ENCODE measurements around the gene RUBCN.
"Not testable (repeated sequence)": the region's sequence is repeated elsewhere in the genome, so short reads cannot be mapped to it uniquely, and the experiment has no call there.

The RUBCN gene

DNA sequence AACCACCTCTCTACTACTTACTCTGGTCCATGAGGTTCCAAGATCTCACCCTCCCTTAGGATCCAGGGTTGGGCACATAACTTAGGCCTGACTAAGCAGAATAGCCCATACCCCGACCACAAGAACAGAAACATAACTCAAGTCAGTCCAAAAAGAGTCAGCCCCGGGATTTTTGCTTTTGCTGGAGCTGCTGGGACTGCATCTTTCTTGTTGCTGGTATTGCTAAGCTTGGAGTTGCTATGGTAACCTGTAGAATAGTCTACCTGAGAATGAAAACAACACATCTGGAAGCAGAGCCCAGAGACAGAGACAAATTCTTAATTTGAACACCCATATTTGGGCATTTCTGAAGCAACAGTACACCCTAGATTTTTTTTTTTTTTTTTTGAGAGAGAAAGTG is 6.5 kb downstream of the RUBCN start:
- H2AFZ ChIP-seq (ENCODE audit: low read depth, low read length): no peak overlapping the region
- DNase-seq (no peak), ATAC-seq (ENCODE audit: insufficient read depth, low read depth) (no peak)
- no peaks in the 10 kb centered on the region for H3K9me3 ChIP-seq (ENCODE audit: insufficient read depth, low read length, severe bottlenecking)
- no peak for TF ChIP-seq EZH2 (IDR thresholded peaks at IDR 0.05; ENCODE audit: borderline replicate concordance, low read depth, low read length, severe bottlenecking)
- TF ChIP-seq, protein P1, sequence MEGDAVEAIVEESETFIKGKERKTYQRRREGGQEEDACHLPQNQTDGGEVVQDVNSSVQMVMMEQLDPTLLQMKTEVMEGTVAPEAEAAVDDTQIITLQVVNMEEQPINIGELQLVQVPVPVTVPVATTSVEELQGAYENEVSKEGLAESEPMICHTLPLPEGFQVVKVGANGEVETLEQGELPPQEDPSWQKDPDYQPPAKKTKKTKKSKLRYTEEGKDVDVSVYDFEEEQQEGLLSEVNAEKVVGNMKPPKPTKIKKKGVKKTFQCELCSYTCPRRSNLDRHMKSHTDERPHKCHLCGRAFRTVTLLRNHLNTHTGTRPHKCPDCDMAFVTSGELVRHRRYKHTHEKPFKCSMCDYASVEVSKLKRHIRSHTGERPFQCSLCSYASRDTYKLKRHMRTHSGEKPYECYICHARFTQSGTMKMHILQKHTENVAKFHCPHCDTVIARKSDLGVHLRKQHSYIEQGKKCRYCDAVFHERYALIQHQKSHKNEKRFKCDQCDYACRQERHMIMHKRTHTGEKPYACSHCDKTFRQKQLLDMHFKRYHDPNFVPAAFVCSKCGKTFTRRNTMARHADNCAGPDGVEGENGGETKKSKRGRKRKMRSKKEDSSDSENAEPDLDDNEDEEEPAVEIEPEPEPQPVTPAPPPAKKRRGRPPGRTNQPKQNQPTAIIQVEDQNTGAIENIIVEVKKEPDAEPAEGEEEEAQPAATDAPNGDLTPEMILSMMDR (IDR thresholded peaks at IDR 0.05; ENCODE audit: borderline replicate concordance, extremely low read depth, low read length, poor library complexity, severe bottlenecking): no peak
- H3K4me2 ChIP-seq (ENCODE audit: insufficient read depth, low read length): no peak overlapping the region
- peaks cover 9% of the 10 kb centered on the region for H3K4me1 ChIP-seq (ENCODE audit: insufficient read depth, low read length)
- no peaks in the 10 kb centered on the region for H4K20me1 ChIP-seq (ENCODE audit: insufficient read depth, low read length)
- no peak overlapping the region for H3K4me3 ChIP-seq (ENCODE audit: low read depth in 1 of 2, low read length in 2 of 2)
- H3K9ac ChIP-seq (ENCODE audit: low read depth, low read length): no peak overlapping the region
- H3K79me2 ChIP-seq (ENCODE audit: insufficient read depth, low read length): peaks cover 22% of the 10 kb centered on the region; the same call in 1 of the 2 replicates
- no peaks in the 10 kb centered on the region for H3K27me3 ChIP-seq (ENCODE audit: insufficient read depth, low read length, poor library complexity)
- no peak overlapping the region for H3K27ac ChIP-seq (ENCODE audit: low read length)
- H3K36me3 ChIP-seq (ENCODE audit: insufficient read depth, low read length): no peaks in the 10 kb centered on the region

DNA sequence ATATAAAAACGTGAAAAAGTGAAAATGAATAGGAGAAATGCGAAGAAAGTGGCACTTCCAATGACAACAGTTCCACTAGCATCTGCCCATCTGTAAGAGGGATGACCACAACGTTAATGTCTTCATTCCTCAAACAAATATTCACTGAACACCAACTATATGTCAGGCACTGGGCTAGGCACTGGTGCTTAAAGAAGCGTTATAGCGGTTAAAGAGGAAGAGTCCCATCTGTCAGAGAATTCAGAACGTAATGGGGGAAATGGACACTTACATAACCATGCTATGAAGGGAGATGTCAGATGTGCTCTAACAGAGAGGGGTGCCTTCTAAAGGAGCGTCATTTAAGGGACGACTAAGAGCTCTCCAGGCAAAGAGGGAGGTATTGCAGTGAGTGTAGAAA is 8.2 kb downstream of the RUBCN start:
- no peak overlapping the region for H3K9ac ChIP-seq (ENCODE audit: low read depth, low read length)
- no peak overlapping the region for H3K27ac ChIP-seq (ENCODE audit: low read length)
- no peak overlapping the region for H3K4me2 ChIP-seq (ENCODE audit: insufficient read depth, low read length)

DNA sequence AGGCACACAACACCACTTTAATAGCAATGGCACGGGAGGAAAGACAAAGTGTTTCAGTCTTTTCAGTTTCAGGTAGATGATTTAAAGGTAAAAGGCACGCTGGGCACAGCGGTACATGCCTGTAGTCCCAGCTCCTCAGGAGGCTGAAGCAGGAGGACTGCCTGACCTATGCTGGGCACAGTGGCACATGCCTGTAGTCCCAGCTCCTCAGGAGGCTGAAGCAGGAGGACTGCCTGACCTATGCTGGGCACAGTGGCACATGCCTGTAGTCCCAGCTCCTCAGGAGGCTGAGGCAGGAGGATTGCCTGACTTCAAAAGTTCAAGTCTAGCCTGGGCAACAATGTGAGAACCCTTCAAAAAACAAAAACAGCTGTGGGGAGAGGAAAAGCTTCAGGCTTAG is 8.8 kb downstream of the RUBCN start:
- not testable (repeated sequence) for ATAC-seq (ENCODE audit: insufficient read depth, low read depth); H3K9ac ChIP-seq (ENCODE audit: low read depth, low read length); DNase-seq; H3K27me3 ChIP-seq (ENCODE audit: insufficient read depth, low read length, poor library complexity); H4K20me1 ChIP-seq (ENCODE audit: insufficient read depth, low read length); H3K4me3 ChIP-seq (ENCODE audit: low read depth in 1 of 2, low read length in 2 of 2); H3K4me2 ChIP-seq (ENCODE audit: insufficient read depth, low read length); H3K4me1 ChIP-seq (ENCODE audit: insufficient read depth, low read length); H3K36me3 ChIP-seq (ENCODE audit: insufficient read depth, low read length); H2AFZ ChIP-seq (ENCODE audit: low read depth, low read length); H3K9me3 ChIP-seq (ENCODE audit: insufficient read depth, low read length, severe bottlenecking); H3K27ac ChIP-seq (ENCODE audit: low read length); H3K79me2 ChIP-seq (ENCODE audit: insufficient read depth, low read length)

More for the DNA sequence above, 8.2 kb downstream of the RUBCN start:
- Histone ChIP-seq H3K27me3 (ENCODE audit: insufficient read depth, low read length, poor library complexity) (no peaks in the 10 kb centered on the region), H3K9me3 (ENCODE audit: insufficient read depth, low read length, severe bottlenecking) (peaks cover 1% of the 10 kb centered on the region), H2AFZ (ENCODE audit: low read depth, low read length) (no peak overlapping the region), H4K20me1 (ENCODE audit: insufficient read depth, low read length) (no peaks in the 10 kb centered on the region), H3K36me3 (ENCODE audit: insufficient read depth, low read length) (no peaks in the 10 kb centered on the region), H3K4me3 (ENCODE audit: low read depth in 1 of 2, low read length in 2 of 2) (no peak overlapping the region), H3K79me2 (ENCODE audit: insufficient read depth, low read length) (peaks cover 11% of the 10 kb centered on the region; the same call in 1 of the 2 replicates), H3K4me1 (ENCODE audit: insufficient read depth, low read length) (no peaks in the 10 kb centered on the region)
- DNase-seq (no peak), ATAC-seq (ENCODE audit: insufficient read depth, low read depth) (no peak)
- TF ChIP-seq, protein P1 (IDR thresholded peaks at IDR 0.05; ENCODE audit: borderline replicate concordance, extremely low read depth, low read length, poor library complexity, severe bottlenecking): no peak
- no peak for TF ChIP-seq EZH2 (IDR thresholded peaks at IDR 0.05; ENCODE audit: borderline replicate concordance, low read depth, low read length, severe bottlenecking)

DNA sequence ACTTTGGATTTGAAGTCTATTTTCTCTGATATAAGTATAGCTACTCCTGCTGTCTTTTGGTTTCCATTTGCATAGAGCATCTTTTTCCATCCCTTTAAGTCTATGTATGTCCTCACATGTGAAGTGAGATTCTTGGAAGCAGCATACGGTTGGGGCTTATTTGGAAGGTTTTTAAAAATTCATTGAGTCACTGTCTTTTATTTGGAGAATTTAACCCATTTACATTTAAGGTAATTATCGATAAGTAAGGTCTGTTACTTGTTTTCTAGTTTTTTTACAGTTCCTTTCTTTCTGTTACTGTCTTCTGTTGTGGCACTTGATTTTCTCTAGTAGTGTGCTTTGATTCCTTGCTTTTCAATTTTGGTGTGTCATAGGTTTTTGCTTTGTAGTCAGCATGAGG is 14.0 kb downstream of the RUBCN start:
- Histone ChIP-seq H3K4me2 (ENCODE audit: insufficient read depth, low read length) (no peak overlapping the region), H2AFZ (ENCODE audit: low read depth, low read length) (no peak overlapping the region), H3K9me3 (ENCODE audit: insufficient read depth, low read length, severe bottlenecking) (peaks cover 14% of the 10 kb centered on the region), H3K27ac (ENCODE audit: low read length) (no peak overlapping the region), H3K4me1 (ENCODE audit: insufficient read depth, low read length) (no peaks in the 10 kb centered on the region), H3K79me2 (ENCODE audit: insufficient read depth, low read length) (no peaks in the 10 kb centered on the region; the same call in 1 of the 2 replicates), H3K27me3 (ENCODE audit: insufficient read depth, low read length, poor library complexity) (no peaks in the 10 kb centered on the region), H3K4me3 (ENCODE audit: low read depth in 1 of 2, low read length in 2 of 2) (no peak overlapping the region), H3K9ac (ENCODE audit: low read depth, low read length) (no peak overlapping the region), H4K20me1 (ENCODE audit: insufficient read depth, low read length) (no peaks in the 10 kb centered on the region), H3K36me3 (ENCODE audit: insufficient read depth, low read length) (peaks cover 4% of the 10 kb centered on the region; the same call in 1 of the 2 replicates)
- TF ChIP-seq EZH2 (IDR thresholded peaks at IDR 0.05; ENCODE audit: borderline replicate concordance, low read depth, low read length, severe bottlenecking): no peak
- TF ChIP-seq, protein P1 (IDR thresholded peaks at IDR 0.05; ENCODE audit: borderline replicate concordance, extremely low read depth, low read length, poor library complexity, severe bottlenecking): no peak
- DNase-seq (no peak), ATAC-seq (ENCODE audit: insufficient read depth, low read depth) (no peak)

Data from DND-41 (cell line).